HTERT RPE-1 (cell line): Measurements from ENCODE around the gene NTNG1.
"Not testable (repeated sequence)": the region's sequence is repeated elsewhere in the genome, so short reads cannot be mapped to it uniquely, and the experiment has no call there.

ENCODE experiments used
- in situ Hi-C: fragments of 300-500 bp; cut with MboI; formaldehyde crosslinking; loops from 4 replicates; pipeline ENCODE4 v1.14.3; 2020; ENCODE audit warnings: low sequenced_read_pairs

The NTNG1 gene

GRCh38 chr1:107140703-107141490, at the start of gene NTNG1:
Gene NTNG1 (plus strand): TSS chr1:107141039.
- in situ Hi-C loops, result no loop called here

- in situ Hi-C loops, result no loop called here
These were observed 49.4 kb upstream of the NTNG1 start for GRCh38 chr1:107091418-107091817.

DNA sequence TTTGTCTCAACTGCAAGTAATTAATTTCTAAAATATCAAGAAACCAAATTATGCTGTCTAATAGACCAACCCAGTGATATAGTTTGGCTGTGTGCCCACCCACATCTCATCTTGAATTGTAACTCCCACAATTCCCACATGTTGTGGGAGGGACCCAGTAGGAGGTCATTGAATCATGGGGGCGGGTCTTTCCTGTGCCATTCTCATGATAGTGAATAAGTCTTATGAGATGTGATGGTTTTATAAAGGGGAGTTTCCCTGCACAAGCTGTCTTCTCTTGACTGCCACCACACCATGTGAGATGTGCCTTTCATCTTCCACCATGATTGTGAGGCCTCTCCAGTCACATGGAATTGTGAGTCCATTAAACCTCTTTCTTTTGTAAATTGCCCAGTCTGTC, 47.4 kb upstream of the NTNG1 start:
- in situ Hi-C loops, result not testable (repeated sequence)

- in situ Hi-C loops, result no loop called here
These were observed 45.2 kb upstream of the NTNG1 start for GRCh38 chr1:107095647-107096046.

DNA sequence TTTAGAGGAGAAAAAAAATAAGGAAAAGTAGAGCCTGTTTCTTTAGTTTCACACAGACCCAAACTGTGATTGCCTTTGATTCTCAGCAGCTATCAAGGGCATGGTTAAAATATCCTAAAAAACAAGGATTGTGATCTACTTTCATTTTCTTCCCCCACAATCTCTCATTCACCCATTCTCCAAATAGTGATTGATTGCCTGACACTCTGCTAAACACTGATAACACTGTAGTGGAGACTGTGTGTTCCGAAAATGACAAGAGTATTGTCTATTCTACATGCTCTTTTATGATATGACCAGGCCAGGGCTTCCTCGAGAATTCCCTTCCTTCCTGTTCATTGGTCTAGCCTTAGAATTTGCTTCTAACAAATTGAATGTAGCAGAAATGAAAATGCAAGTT, 44.1 kb upstream of the NTNG1 start:
- in situ Hi-C loops, result no loop called here

DNA sequence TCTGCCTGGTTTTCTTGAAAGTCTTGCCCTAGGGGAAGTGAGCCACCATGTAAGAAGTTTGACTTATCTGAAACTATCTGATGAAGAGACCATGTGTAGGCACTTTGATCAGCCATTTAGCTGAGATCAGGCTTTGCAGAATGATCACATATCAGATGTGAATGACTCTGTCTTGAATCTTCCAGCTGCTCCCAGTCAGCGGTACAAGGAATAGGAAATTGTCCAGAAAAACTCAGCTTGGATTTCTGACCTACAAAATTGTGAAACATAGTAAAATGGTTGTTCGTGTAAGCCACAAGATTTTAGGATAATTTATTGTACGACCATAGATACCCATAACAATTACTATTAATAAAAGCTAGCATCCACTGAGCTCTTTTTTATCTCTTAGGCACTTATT, 41.9 kb upstream of the NTNG1 start:
- in situ Hi-C loops, result no loop called here

- in situ Hi-C loops, result no loop called here
These were observed 40.4 kb upstream of the NTNG1 start for GRCh38 chr1:107100331-107100984.

DNA sequence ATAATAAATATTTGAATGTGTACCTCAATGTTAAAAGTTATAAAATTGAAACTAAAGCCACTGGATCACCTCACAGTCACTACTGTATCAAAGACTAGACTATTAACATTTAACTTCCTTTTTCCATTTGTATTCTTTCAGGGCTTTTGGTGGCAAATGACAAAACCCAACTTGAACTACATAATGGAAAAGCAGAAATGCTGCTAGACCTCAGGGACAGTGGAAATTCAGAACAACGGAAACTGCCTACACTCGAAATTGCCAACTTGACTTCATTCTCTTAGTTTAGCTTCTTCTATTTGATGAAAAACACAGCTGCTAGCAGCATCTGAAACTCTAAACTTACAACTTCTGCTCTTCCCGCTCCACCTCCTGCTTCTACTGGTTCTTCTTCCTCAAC, 34.9 kb upstream of the NTNG1 start:
- in situ Hi-C loops, result no loop called here

GRCh38 chr1:107110326-107110725, 30.5 kb upstream of the NTNG1 start:
- in situ Hi-C loops, result no loop called here

DNA sequence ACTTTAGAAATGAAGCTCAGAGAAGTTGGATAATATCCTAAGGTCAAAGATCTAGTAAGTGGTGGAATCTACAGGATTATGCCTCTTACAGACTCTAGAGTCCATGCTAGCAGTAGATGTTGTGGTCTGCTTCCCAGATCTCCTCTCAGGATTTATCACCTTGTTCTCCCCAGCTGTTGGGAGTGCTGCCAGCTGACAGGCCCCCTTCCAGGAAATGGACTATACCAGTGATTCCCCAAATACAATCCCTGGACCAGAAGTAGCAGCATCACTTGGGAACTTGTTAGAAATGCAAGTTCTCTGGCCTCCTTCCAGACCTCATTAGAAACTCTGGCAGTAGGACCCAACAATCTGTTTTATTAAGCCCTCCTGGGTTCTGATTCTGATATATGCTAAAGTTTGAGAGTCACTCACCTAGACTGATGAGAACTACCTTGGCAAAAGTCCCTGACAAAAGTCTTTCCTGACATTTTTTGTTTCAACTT, 24.5 kb upstream of the NTNG1 start:
- in situ Hi-C loops, result no loop called here

DNA sequence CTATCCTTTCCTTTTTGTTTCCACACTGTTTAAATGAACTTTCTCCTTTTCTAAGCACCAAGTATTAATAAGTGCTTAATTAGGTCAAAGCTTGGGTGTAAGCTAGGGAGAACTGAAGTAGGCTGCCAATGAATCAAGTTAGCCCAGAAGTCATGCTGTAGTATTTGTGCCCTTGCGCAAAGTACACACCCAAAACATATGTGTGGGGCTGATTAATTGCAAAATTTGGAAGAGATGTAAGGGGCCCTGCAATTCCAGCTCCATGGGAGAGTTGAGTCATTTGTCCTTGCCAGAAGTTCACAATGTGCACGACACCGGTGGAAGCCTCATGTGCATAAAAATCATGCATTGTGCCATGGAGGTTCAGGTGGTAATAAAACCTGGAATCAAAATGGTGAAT, 18.6 kb upstream of the NTNG1 start:
- in situ Hi-C loops, result no loop called here

- in situ Hi-C loops, result no loop called here
These were observed 17.1 kb upstream of the NTNG1 start for GRCh38 chr1:107123741-107124140.

GRCh38 chr1:107124694-107125093, 16.1 kb upstream of the NTNG1 start:
- in situ Hi-C loops, result no loop called here

DNA sequence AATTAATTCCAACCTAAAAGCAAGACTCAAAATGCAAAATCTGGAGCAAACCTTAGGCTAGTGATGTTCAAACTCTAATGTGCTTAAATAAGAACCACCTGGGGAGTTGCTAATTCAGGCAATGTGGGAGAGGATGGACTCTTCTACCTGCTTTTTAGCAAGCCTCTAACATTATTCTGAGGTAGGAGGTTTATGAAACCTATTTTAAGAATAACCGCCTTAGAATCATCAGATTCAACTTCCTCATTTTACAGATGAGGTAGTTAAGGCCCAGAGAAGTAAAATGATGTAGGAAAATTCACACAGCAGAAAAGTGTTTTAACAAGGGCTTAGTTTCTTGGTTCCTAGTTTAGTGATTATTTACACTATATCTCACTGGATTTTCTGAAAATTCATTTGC, 8.6 kb upstream of the NTNG1 start:
- in situ Hi-C loops, result no loop called here

DNA sequence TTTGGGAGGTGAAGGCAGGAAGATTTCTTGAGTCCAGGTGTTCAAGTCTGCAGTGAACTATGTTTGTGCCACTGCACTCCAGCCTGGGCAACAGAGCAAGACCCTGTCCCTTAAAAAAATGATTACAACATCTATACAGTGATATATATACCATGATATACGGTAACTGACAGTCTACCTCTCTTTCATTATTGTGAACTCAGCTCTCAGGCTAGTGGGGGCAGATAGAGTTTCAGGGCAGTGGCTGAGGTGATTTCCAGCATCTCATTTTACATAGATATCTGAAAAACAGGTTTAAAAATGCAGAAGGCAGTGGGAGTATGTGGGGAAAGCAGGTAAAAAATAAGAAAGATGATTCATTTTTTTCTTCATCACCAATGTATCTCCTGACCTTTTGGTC, 8.1 kb upstream of the NTNG1 start:
- in situ Hi-C loops, result no loop called here

DNA sequence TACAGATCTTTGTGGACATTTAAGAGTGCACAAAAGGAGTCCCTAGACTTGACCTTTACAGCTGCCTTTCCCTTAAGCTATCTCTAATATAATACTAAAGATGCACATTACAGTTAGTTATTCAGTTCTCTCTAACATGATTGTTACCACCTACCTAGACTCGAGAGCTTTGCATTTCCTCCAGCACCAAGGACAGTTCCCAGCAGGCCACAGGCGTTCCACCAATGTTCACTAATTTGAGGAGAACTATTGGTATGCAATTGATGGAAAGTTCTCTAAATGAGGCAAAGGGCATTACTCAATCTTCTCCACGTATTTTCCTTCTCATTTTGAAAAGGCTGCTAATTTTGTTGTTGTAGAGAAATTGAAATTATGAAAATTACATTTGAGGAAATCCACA, 5.4 kb upstream of the NTNG1 start:
- in situ Hi-C loops, result no loop called here

DNA sequence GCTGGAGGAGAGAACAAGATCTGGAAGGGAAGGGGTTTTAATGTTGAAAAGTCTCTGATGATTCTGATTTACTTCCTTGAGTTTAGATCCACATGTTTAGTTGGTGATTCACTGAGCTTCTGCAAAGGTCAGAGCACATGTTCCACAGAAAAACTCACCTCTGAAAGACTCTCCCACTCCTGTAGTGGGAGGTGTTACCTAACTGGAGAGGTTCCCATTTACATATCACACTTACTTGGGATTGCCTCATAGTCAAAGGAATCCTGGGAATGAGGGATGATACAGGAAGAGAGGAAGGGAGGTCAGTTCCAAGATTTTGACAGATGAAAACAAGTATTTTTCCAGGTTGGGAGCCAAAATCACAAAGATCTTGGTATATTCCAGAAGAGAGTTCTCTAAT, 2.7 kb upstream of the NTNG1 start:
- in situ Hi-C loops, result no loop called here

GRCh38 chr1:107138767-107139445, 1.9 kb upstream of the NTNG1 start:
- in situ Hi-C loops, result no loop called here

GRCh38 chr1:107139833-107140702, 771 bp upstream of the NTNG1 start:
- in situ Hi-C loops, result no loop called here

- in situ Hi-C loops, result no loop called here
These were observed 770 bp downstream of the NTNG1 start for GRCh38 chr1:107141491-107142126.
